ENCODE results near the gene CBR3. TPM values are rescaled to one million over a fixed set of nuclear protein-coding genes. Genes with fewer than 3 reads are reported as not detected.

Gene CBR3
- total and polyA plus RNA-seq, 11 donors, result 1.4 to 5.5 (median 2.9) TPM

DNA sequence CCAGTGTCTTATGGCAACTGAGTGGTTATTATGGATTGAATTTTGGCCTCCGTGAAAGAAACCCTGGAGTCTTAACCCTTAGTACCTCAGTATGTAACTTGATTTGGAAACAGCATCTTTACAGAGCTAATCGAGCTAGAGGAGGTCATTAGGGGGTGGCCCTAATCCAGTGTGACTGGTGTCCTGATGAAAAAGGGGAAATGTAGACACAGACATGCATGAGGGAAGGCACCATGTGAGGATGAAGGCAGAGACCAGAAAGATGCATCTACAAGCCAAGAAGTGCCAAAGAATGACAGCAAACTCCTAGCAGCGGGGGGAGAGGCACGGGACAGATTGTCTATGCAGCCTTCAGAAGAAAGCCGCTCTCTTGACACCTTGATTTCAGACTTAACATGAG lies 36.5 kb downstream of the CBR3 start:
- H3K27me3 ChIP-seq, result no peaks in the 10 kb centered on the region
- DNase-seq (no peak), ATAC-seq (peak; percentile 3 to 25 (median 5))
- H3K4me3 ChIP-seq, result no peak overlapping the region
- H3K36me3 ChIP-seq, result peaks cover 0 to 30% (median 21%) of the 10 kb centered on the region in 9 donors
- TF ChIP-seq CTCF (IDR thresholded peaks at IDR 0.05) (no peak), POLR2A (IDR thresholded peaks at IDR 0.05) (no peak)
- peak overlapping the region in 10 of 12 donors; percentile 18 to 81 (median 66) for H3K27ac ChIP-seq
- H3K9me3 ChIP-seq, result no peaks in the 10 kb centered on the region
- WGBS, 4 donors, result 68 to 79% (median 75%) methylated on average over 5 of the region's 5 CpGs
- peaks cover 0 to 52% (median 12%) of the 10 kb centered on the region in 12 donors for H3K4me1 ChIP-seq
- intact Hi-C loops (cut with DNase I), result no loop called here

DNA sequence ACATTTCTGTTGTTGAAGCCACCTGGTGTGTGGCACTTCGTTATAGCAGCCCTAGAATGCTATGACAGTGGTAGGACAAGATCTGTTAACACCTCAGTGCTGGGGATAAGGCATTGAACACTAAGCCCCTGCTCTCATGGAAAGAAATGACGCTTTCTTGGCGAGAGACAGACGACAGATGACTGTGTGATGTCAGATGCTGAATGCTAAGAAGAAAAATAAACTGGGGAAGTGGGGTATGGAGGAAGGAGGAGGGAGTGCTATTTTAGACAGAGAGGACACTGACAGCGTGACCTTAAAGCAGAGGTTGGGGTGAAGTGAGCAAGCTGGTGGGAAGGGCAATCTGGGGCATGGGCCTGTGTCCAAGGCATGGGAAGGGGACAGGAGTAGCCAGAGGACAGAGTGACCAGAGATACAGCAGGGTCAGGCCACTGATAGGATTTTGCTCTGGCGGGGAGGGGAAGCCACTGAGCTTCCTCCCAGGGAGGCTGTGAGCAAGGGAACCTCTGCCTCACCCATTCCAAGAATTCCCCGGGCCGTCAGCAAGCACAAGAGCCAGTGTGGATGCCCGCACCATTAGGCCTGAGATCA lies 37.0 kb downstream of the CBR3 start:
- WGBS, 4 donors, result 32 to 46% (median 34%) methylated on average over 7 to 9 of the region's 9 CpGs
- Histone ChIP-seq H3K4me1 (peaks cover 0 to 52% (median 12%) of the 10 kb centered on the region in 12 donors), H3K9me3 (no peaks in the 10 kb centered on the region), H3K27me3 (no peaks in the 10 kb centered on the region), H3K27ac (peak overlapping the region in 10 of 12 donors; percentile 18 to 81 (median 66)), H3K36me3 (peaks cover 0 to 25% (median 17%) of the 10 kb centered on the region in 9 donors), H3K4me3 (no peak overlapping the region)
- peak in 4 of 5 donors; percentile 32 to 83 (median 50) for DNase-seq
- ATAC-seq, result peak; percentile 62 to 95 (median 90)
- no peak for TF ChIP-seq POLR2A (IDR thresholded peaks at IDR 0.05)
- TF ChIP-seq CTCF (IDR thresholded peaks at IDR 0.05), result no peak
- intact Hi-C loops (cut with DNase I), result no loop called here

DNA sequence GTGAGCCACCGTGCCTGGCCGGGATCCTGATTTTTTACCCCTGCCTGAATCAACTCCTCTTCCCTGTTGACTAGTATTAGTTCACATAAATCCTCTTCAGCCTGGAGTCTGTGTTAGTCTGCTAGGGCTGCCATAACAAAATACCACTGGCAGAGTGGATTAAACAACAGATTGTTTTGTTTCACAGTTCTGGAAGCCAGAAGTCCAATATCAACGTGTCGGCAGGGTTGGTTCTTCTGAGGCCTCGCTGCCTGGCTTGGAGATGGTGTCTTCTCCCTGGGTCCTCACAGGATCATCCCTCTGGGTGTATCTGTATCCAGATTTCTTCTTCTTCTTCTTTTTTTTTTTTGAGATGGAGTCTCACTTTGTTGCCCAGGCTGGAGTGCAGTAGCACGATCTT lies 39.9 kb downstream of the CBR3 start:
- Histone ChIP-seq H3K9me3 (peaks cover 0 to 7% (median 0%) of the 10 kb centered on the region in 12 donors), H3K27me3 (no peaks in the 10 kb centered on the region), H3K27ac (no peak overlapping the region), H3K4me3 (no peak overlapping the region), H3K36me3 (peaks cover 0 to 8% (median 0%) of the 10 kb centered on the region in 9 donors), H3K4me1 (peaks cover 0 to 61% (median 12%) of the 10 kb centered on the region in 12 donors)
- ATAC-seq (no peak), DNase-seq (no peak)
- 95 to 99% (median 98%) methylated on average over 6 of the region's 6 CpGs for WGBS, 4 donors
- TF ChIP-seq CTCF (IDR thresholded peaks at IDR 0.05), result no peak
- TF ChIP-seq POLR2A (IDR thresholded peaks at IDR 0.05), result no peak
- intact Hi-C loops (cut with DNase I), result no loop called here

DNA sequence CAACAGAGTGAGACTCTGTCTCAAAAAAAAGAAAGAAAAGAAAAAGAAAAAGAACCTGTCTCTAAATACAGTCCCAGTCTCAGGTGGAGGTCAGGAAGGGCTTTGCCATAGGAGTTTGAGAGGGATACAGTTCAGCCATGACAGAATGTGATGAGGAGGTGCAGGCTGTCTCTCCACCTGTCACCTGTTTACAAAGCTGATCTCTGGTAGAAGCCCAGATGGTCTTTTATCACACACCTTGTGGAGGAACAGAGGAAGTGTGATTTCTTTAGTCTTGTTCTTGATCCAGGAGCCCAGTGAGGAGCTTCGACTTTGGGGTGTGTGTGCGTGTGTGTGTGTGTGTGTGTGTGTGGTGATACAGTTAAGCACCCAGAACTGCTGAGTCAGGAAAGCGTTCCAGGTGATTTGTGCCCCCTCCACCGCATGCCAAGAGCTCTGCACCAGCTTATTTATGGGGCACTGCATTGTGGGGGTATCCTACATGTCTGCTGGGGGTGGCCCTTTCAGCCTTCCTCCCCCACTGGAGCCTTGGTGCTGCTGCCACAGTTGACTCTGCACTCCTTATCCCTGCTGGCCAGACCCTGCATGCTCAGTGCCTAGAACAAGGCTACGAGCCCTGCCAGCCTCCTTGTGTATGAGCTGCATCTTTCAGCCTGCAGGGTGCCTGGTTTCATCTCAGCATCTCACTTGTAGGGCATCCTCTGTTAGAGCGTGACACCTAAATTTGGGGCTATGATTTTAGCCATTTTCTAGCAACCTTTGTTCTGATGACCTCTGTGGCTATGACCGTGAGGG lies 41.1 kb downstream of the CBR3 start:
- DNase-seq, result no peak
- no peak overlapping the region for H3K27ac ChIP-seq
- H3K36me3 ChIP-seq, result peaks cover 0 to 5% (median 0%) of the 10 kb centered on the region in 9 donors
- TF ChIP-seq CTCF (IDR thresholded peaks at IDR 0.05) (no peak), POLR2A (IDR thresholded peaks at IDR 0.05) (no peak)
- no peak for ATAC-seq
- H3K9me3 ChIP-seq, result peaks cover 0 to 7% (median 0%) of the 10 kb centered on the region in 12 donors
- H3K4me1 ChIP-seq, result peaks cover 0 to 59% (median 12%) of the 10 kb centered on the region in 12 donors
- H3K4me3 ChIP-seq, result no peak overlapping the region
- intact Hi-C loops (cut with DNase I), result no loop called here
- no peaks in the 10 kb centered on the region for H3K27me3 ChIP-seq
- 84 to 95% (median 93%) methylated on average over 6 to 7 of the region's 7 CpGs for WGBS, 4 donors
